KOPT-K1 (cell line): ENCODE data around the gene TREX2.

Source experiments
- H3K27ac ChIP-seq: fragments of 200-600 bp; sonication (generic); 2 replicates; pipeline ENCODE4 v1.5.1; 2016; ENCODE audit warnings: antibody characterized with exemption, mild to moderate bottlenecking, low read depth, low read length; ENCODE audit not compliant: poor library complexity, severe bottlenecking
- H3K36me3 ChIP-seq: fragments of 200-600 bp; sonication (generic); 2 replicates; pipeline ENCODE4 v1.5.1; 2017; ENCODE audit warnings: antibody characterized with exemption, mild to moderate bottlenecking, low read length, moderate library complexity; ENCODE audit not compliant: insufficient read depth
- H3K9me3 ChIP-seq: fragments of 200-600 bp; sonication (generic); 2 replicates; pipeline ENCODE4 v1.5.1; 2017; ENCODE audit warnings: antibody characterized with exemption, low read length, mild to moderate bottlenecking; ENCODE audit not compliant: insufficient read depth, poor library complexity, severe bottlenecking

TREX2 gene

GRCh38 chrX:153441981-153442380 is 3.9 kb downstream of the TREX2 start:
- Histone ChIP-seq H3K27ac (no peak overlapping the region), H3K9me3 (no peaks in the 10 kb centered on the region), H3K36me3 (no peaks in the 10 kb centered on the region)

DNA sequence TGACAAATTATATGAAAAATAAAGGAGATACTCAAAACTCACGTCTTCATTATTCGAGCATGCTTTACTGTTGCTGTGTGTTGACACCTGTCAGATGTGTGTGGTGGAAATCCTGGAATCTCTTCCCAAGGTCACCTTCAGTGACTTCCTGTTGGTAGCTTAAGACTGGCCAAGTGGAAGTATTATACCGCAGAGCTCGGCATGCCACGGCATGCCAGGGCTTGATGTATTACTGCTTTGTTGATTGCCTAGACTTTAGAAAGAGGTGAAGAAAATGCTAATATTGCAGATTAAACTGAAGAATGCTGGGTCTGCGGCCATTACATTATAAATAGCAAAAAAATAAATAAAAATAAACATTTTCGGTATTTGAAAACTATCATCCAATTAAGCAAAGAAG is 4.6 kb downstream of the TREX2 start:
- Histone ChIP-seq H3K27ac (no peak overlapping the region), H3K36me3 (no peaks in the 10 kb centered on the region), H3K9me3 (no peaks in the 10 kb centered on the region)

GRCh38 chrX:153440556-153441135 is 5.2 kb downstream of the TREX2 start:
- Histone ChIP-seq H3K9me3 (no peaks in the 10 kb centered on the region), H3K27ac (no peak overlapping the region), H3K36me3 (no peaks in the 10 kb centered on the region)

- Histone ChIP-seq H3K9me3 (no peaks in the 10 kb centered on the region), H3K27ac (no peak overlapping the region), H3K36me3 (no peaks in the 10 kb centered on the region)
Measured at GRCh38 chrX:153439977-153440376, 5.9 kb downstream of the TREX2 start.

DNA sequence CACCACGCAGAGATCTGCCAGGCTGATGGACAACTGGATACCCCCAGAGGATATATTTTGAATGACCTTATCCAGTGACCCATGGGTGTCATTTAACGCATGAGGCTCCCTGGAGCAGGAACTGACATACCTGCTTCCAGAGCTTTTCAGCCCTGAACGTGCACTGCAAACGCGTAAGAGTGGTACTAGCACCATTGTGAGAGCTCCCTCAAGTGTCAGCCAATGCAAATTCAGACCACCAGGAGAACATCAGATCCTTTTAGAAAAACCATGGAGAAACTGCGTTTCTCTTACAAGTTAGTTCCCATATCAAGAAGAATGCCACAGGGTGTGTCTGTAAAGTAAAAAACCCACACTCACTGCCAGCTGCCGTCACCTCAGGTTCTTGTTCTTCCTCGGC is 7.3 kb downstream of the TREX2 start:
- no peaks in the 10 kb centered on the region for H3K36me3 ChIP-seq
- no peak overlapping the region for H3K27ac ChIP-seq
- H3K9me3 ChIP-seq, result no peaks in the 10 kb centered on the region

DNA sequence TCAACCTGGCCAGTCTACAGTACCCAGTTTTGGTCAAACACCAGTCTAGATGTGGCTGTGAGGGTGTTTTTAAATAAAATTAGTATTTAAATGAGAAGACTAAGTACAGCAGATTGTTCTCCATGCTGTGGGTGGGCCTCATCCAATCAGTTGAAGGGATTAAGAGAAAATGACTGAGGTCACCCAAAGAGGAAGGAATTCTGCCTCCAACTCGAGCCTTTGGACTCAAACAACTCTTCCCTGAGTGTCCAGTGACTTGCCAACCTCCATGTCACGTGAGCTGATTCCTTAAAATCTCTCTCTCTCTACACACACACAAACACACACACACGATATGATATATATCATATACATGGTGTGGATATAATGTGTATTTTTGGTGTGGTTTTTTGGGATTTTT is 10.0 kb downstream of the TREX2 start:
- Histone ChIP-seq H3K9me3 (no peaks in the 10 kb centered on the region), H3K27ac (no peak overlapping the region), H3K36me3 (no peaks in the 10 kb centered on the region)

DNA sequence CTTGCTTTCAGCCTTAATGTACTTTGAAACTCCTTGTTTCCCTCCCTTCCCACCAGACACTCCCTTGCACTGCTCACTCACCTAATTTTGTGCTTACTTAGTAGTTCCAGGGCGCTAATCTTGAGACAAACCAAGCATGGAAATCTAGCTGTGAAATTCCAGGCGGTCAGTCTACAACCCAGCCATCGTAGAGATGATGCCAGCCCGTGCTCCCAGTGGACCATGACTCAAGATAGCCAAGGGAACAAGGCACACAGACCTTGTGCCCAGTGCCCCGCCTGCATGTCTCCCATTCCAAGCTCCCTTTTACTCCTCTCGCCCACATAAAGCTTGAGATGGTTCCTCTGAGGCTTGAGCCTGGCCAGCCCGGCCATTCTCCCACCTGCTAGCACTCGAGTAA is 11.1 kb downstream of the TREX2 start:
- no peaks in the 10 kb centered on the region for H3K36me3 ChIP-seq
- H3K27ac ChIP-seq, result no peak overlapping the region
- no peaks in the 10 kb centered on the region for H3K9me3 ChIP-seq

DNA sequence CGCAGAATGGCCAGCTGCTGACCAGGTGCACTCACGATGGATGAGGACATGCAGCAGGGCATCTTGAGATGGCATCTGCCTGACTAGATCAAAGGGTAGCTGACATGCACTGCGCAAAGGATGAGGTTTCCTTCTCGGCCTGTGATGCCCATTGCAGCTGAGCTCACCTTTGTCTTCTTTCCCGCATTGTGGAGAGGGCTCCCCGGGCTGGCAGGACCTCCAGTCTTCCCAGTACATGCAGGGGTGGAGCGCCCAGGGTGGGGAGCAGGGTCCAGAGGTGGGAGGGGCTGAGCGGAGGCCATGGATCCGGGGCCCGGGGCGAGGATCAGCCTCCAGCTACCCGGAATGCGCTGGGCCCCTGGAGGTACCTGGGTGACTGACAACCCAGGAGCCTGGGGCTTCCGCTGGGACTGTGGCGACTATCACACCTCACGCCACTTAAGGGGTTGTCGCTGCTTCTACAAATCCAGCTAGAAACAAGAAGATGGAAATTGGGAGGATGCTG is 12.0 kb downstream of the TREX2 start:
- Histone ChIP-seq H3K9me3 (no peaks in the 10 kb centered on the region), H3K27ac (no peak overlapping the region), H3K36me3 (no peaks in the 10 kb centered on the region)

GRCh38 chrX:153433161-153433680 is 12.6 kb downstream of the TREX2 start:
- no peaks in the 10 kb centered on the region for H3K36me3 ChIP-seq
- no peak overlapping the region for H3K27ac ChIP-seq

GRCh38 chrX:153430796-153431195 is 15.1 kb downstream of the TREX2 start:
- Histone ChIP-seq H3K27ac (no peak overlapping the region), H3K36me3 (no peaks in the 10 kb centered on the region), H3K9me3 (no peaks in the 10 kb centered on the region)

More at GRCh38 chrX:153433161-153433680, 12.6 kb downstream of the TREX2 start:
- no peaks in the 10 kb centered on the region for H3K9me3 ChIP-seq

- no peak overlapping the region for H3K27ac ChIP-seq
- H3K36me3 ChIP-seq, result no peaks in the 10 kb centered on the region
- no peaks in the 10 kb centered on the region for H3K9me3 ChIP-seq
Measured at GRCh38 chrX:153426204-153426603, 19.7 kb downstream of the TREX2 start.

DNA sequence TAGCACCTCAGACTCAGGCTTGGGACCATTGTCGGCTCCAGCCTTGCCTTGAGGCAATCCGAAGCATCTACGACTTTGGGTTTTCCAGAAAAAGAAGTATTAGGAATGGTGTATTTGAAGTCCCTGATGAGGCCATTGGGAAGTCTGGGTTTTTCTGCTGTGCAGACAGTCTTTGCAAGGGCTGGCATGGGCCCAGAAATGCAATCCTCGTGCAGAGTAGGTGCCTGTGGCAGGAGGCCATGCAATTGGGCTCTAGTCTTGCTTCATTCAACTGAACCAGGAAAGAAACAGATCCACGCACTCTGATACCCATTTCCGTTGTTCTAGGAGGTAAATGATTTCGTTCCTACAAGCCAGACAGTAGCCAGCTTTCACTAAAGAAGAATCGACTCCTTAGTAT is 22.2 kb downstream of the TREX2 start:
- H3K36me3 ChIP-seq, result no peaks in the 10 kb centered on the region
- H3K27ac ChIP-seq, result no peak overlapping the region
- H3K9me3 ChIP-seq, result no peaks in the 10 kb centered on the region

DNA sequence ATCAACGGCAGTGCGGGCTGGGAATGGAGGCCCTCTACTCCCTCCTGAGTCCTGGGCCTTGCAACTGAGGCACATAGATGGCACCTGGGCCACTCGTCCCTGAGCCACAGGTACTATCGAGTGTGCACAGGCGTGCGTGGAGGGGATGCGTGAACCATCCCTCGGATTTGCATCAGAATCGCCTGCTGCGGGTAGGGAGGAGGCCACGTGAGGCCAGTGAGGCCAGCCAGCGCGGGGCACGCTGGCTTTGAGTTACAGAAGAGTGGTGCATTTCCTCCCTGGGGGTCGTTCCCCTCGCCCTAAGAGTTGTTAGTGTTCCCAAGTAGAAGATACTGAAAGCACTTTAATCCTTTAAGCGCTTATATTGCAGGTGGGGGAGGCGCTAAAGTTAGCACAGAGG is 24.0 kb downstream of the TREX2 start:
- H3K27ac ChIP-seq, result no peak overlapping the region
- no peaks in the 10 kb centered on the region for H3K9me3 ChIP-seq
- H3K36me3 ChIP-seq, result no peaks in the 10 kb centered on the region

GRCh38 chrX:153420851-153421599 is 24.8 kb downstream of the TREX2 start:
- Histone ChIP-seq H3K27ac (no peak overlapping the region), H3K9me3 (no peaks in the 10 kb centered on the region), H3K36me3 (no peaks in the 10 kb centered on the region)

- no peaks in the 10 kb centered on the region for H3K9me3 ChIP-seq
Measured at GRCh38 chrX:153417637-153418036, 28.2 kb downstream of the TREX2 start.

More at GRCh38 chrX:153417637-153418036, 28.2 kb downstream of the TREX2 start:
- no peaks in the 10 kb centered on the region for H3K36me3 ChIP-seq
- no peak overlapping the region for H3K27ac ChIP-seq
